BLaER1 (cell line): ENCODE results near the gene ERICH6.

Experiments
- H3K27ac ChIP-seq: shearing (Covaris generic); formaldehyde crosslinking; 2 replicates; pipeline ENCODE4 v1.8.1; 2022
- H3K27me3 ChIP-seq: shearing (Covaris generic); formaldehyde crosslinking; 2 replicates; pipeline ENCODE4 v1.8.1; 2022
- H3K36me3 ChIP-seq: shearing (Covaris generic); formaldehyde crosslinking; 2 replicates; pipeline ENCODE4 v1.8.1; 2022
- H3K4me1 ChIP-seq: shearing (Covaris generic); formaldehyde crosslinking; 2 replicates; pipeline ENCODE4 v1.8.1; 2022
- H3K4me2 ChIP-seq: shearing (Covaris generic); formaldehyde crosslinking; 2 replicates; pipeline ENCODE4 v1.8.1; 2022
- H3K4me3 ChIP-seq: shearing (Covaris generic); formaldehyde crosslinking; 2 replicates; pipeline ENCODE4 v1.8.1; 2022
- H3K9ac ChIP-seq: shearing (Covaris generic); formaldehyde crosslinking; 2 replicates; pipeline ENCODE4 v1.8.1; 2022
- H3K9me3 ChIP-seq: shearing (Covaris generic); formaldehyde crosslinking; 2 replicates; pipeline ENCODE4 v1.8.1; 2022
- H4K20me1 ChIP-seq: shearing (Covaris generic); formaldehyde crosslinking; 2 replicates; pipeline ENCODE4 v1.8.1; 2022
- Cebpa-rat ChIP-seq: shearing (Covaris generic); IDR thresholded peaks from 2 replicates; pipeline ENCODE4 v1.8.1; 2022

The ERICH6 gene

DNA sequence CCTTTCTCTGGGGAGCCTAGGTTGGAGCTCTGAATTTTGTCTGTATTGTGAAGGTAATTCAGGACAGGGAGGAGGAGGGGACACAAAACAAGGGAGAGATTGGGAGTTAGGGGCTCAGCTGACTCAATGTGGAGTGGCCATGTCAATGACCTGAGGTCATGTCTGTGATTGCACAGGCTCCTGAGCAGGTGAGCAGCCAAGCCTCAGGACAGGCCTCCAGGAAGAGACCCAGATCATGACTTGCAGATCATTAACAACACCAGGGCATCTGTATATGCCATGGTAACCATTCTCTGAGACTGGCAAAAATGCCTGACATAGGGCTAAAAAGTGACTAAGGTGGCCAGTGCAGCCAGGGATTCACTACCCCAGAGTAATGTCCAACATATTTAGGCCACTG is 20.9 kb downstream of the ERICH6 start:
- Histone ChIP-seq H3K9me3 (peaks cover 20% of the 10 kb centered on the region), H3K27me3 (no peaks in the 10 kb centered on the region), H3K4me1 (peaks cover 29% of the 10 kb centered on the region), H4K20me1 (no peaks in the 10 kb centered on the region), H3K36me3 (no peaks in the 10 kb centered on the region), H3K27ac (no peak overlapping the region), H3K9ac (no peak overlapping the region), H3K4me3 (no peak overlapping the region), H3K4me2 (peak overlapping the region; percentile 59)
- TF ChIP-seq Cebpa-rat: no peak

GRCh38 chr3:150682279-150682678 is 21.4 kb downstream of the ERICH6 start:
- H4K20me1 ChIP-seq: no peaks in the 10 kb centered on the region
- H3K4me1 ChIP-seq: peaks cover 29% of the 10 kb centered on the region
- no peaks in the 10 kb centered on the region for H3K36me3 ChIP-seq
- no peak overlapping the region for H3K4me3 ChIP-seq
- TF ChIP-seq Cebpa-rat: no peak
- peaks cover 23% of the 10 kb centered on the region for H3K9me3 ChIP-seq
- H3K27ac ChIP-seq: 0 out of 2 replicates have a peak overlapping the region, but pooled peaks have one; percentile 25
- H3K4me2 ChIP-seq: peak overlapping the region; percentile 59
- H3K9ac ChIP-seq: no peak overlapping the region
- no peaks in the 10 kb centered on the region for H3K27me3 ChIP-seq

- Histone ChIP-seq H3K9me3 (peaks cover 34% of the 10 kb centered on the region), H3K27me3 (no peaks in the 10 kb centered on the region), H3K4me3 (peak overlapping the region; percentile 1; the same call in 1 of the 2 replicates), H3K4me1 (peaks cover 29% of the 10 kb centered on the region), H3K36me3 (no peaks in the 10 kb centered on the region), H3K27ac (peak overlapping the region; percentile 56), H3K9ac (no peak overlapping the region), H3K4me2 (peak overlapping the region; percentile 43), H4K20me1 (no peaks in the 10 kb centered on the region)
- no peak for TF ChIP-seq Cebpa-rat
Observed at GRCh38 chr3:150681057-150681456, 22.7 kb downstream of the ERICH6 start.

DNA sequence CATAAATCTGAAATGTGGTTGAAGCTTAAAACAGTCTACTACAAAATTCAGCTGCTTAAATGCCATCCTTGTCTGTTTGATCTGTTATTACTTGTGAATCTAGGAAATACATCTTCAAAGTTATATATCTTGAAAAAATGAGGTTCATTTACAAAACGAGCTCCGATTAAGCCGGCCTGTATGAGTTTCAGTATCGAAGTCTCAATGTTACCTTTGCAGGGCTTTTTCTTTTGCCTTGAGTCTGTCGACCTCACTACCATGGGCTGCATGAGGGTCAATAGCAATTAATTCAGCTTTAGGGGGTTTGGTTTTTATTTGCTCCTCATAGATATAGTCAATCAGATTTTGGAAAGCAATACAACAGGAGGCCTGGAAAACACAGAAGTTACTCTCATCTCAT is 23.2 kb downstream of the ERICH6 start:
- Histone ChIP-seq H3K36me3 (no peaks in the 10 kb centered on the region), H3K4me2 (peak overlapping the region; percentile 43), H3K9me3 (peaks cover 38% of the 10 kb centered on the region), H4K20me1 (no peaks in the 10 kb centered on the region), H3K4me1 (peaks cover 29% of the 10 kb centered on the region), H3K27ac (peak overlapping the region; percentile 56), H3K4me3 (peak overlapping the region; percentile 1; the same call in 1 of the 2 replicates), H3K9ac (no peak overlapping the region), H3K27me3 (no peaks in the 10 kb centered on the region)
- TF ChIP-seq Cebpa-rat: no peak

DNA sequence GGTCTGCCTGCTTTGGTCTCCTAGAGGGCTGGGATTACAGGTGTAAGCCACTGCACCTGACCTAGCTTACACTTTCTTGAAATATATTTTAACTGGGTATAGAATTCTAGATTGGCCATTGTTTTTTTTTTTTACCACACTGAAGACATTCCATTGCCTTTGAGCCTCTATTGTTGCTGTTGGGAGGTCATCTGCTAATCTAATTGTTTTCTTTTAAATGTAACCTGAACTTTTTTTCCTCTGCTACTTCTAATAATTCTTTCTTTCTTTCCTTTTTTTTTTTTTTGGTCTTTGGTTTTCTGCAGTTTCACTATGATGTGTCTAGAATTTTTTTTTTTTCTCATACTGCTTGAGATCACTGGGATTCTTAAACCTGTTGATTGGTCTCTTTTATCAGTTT is 28.1 kb downstream of the ERICH6 start:
- Histone ChIP-seq H4K20me1 (no peaks in the 10 kb centered on the region), H3K4me1 (peaks cover 12% of the 10 kb centered on the region), H3K36me3 (no peaks in the 10 kb centered on the region), H3K27ac (no peak overlapping the region), H3K9ac (no peak overlapping the region), H3K4me3 (no peak overlapping the region), H3K27me3 (no peaks in the 10 kb centered on the region), H3K4me2 (no peak overlapping the region), H3K9me3 (peaks cover 41% of the 10 kb centered on the region)
- no peak for TF ChIP-seq Cebpa-rat

- H3K27me3 ChIP-seq: no peaks in the 10 kb centered on the region
- H3K27ac ChIP-seq: no peak overlapping the region
- H3K4me1 ChIP-seq: peaks cover 6% of the 10 kb centered on the region; the same call in 1 of the 2 replicates
- TF ChIP-seq Cebpa-rat: no peak
- H3K4me3 ChIP-seq: no peak overlapping the region
- no peak overlapping the region for H3K4me2 ChIP-seq
- no peaks in the 10 kb centered on the region for H3K36me3 ChIP-seq
- H3K9ac ChIP-seq: no peak overlapping the region
- no peaks in the 10 kb centered on the region for H4K20me1 ChIP-seq
- H3K9me3 ChIP-seq: peaks cover 30% of the 10 kb centered on the region
Observed at GRCh38 chr3:150673966-150674365, 29.8 kb downstream of the ERICH6 start.

GRCh38 chr3:150666167-150666566 is 37.6 kb downstream of the ERICH6 start:
- H3K27ac ChIP-seq: no peak overlapping the region

DNA sequence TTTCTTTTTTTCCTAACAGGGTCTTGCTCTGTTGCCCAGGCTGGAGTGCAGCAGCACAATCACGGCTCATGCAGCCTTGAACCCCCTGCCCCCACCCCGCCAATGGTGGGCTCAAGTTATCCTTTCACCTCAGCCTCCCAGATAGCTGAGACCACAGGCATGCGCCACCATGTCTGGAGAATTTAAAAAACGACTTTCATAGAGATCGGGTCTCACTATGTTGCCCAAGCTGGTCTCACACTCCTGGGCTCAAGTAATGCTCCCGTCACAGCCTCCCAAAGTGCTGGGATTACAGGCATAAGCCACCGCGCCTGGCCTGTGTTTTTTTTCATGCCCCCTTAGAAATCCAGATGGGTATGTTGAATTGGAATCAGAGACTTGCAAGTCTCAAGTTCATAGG is 40.3 kb downstream of the ERICH6 start:
- no peak overlapping the region for H3K4me3 ChIP-seq
- H3K9me3 ChIP-seq: no peaks in the 10 kb centered on the region
- H3K36me3 ChIP-seq: no peaks in the 10 kb centered on the region
- no peak overlapping the region for H3K4me2 ChIP-seq
- no peaks in the 10 kb centered on the region for H3K27me3 ChIP-seq
- no peaks in the 10 kb centered on the region for H4K20me1 ChIP-seq
- H3K4me1 ChIP-seq: no peaks in the 10 kb centered on the region; the same call in 1 of the 2 replicates
- no peak for TF ChIP-seq Cebpa-rat
- H3K9ac ChIP-seq: no peak overlapping the region
- no peak overlapping the region for H3K27ac ChIP-seq

More at GRCh38 chr3:150666167-150666566, 37.6 kb downstream of the ERICH6 start:
- H3K4me1 ChIP-seq: no peaks in the 10 kb centered on the region; the same call in 1 of the 2 replicates
- no peak overlapping the region for H3K4me3 ChIP-seq
- no peaks in the 10 kb centered on the region for H4K20me1 ChIP-seq
- H3K27me3 ChIP-seq: no peaks in the 10 kb centered on the region
- no peaks in the 10 kb centered on the region for H3K36me3 ChIP-seq
- no peak overlapping the region for H3K4me2 ChIP-seq
- no peaks in the 10 kb centered on the region for H3K9me3 ChIP-seq
- no peak for TF ChIP-seq Cebpa-rat
- H3K9ac ChIP-seq: no peak overlapping the region

GRCh38 chr3:150662410-150663200 is 41.1 kb downstream of the ERICH6 start:
- no peak for TF ChIP-seq Cebpa-rat
- H3K27ac ChIP-seq: no peak overlapping the region
- H3K4me2 ChIP-seq: no peak overlapping the region

DNA sequence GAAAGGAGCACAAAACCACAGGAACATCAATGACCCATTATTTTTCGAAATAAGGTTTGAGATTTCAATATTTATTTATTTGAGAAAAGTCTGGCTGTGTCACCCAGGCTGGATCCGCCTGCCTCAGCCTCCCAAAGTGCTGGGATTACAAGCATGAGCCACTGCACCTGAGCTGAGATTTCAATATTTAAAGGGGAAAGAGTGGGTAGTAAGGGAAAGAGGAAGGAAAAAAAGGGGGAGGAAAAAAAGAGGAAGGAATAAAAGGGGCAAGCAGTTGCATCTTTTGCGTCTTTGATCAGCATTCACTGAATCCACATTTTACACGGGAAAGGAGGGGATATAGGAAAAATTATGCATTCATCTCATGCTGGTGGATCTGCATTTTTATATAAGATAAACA is 47.4 kb downstream of the ERICH6 start:
- Histone ChIP-seq H3K27me3 (no peaks in the 10 kb centered on the region), H3K9ac (no peak overlapping the region), H3K27ac (no peak overlapping the region), H3K4me3 (no peak overlapping the region), H3K4me1 (no peaks in the 10 kb centered on the region), H3K36me3 (no peaks in the 10 kb centered on the region), H3K9me3 (no peaks in the 10 kb centered on the region), H4K20me1 (no peaks in the 10 kb centered on the region), H3K4me2 (no peak overlapping the region)
- no peak for TF ChIP-seq Cebpa-rat

More at GRCh38 chr3:150662410-150663200, 41.1 kb downstream of the ERICH6 start:
- H3K36me3 ChIP-seq: no peaks in the 10 kb centered on the region
- no peaks in the 10 kb centered on the region; the same call in 1 of the 2 replicates for H3K4me1 ChIP-seq
- H3K27me3 ChIP-seq: no peaks in the 10 kb centered on the region
- H3K9ac ChIP-seq: no peak overlapping the region
- no peaks in the 10 kb centered on the region for H4K20me1 ChIP-seq
- H3K9me3 ChIP-seq: no peaks in the 10 kb centered on the region
- no peak overlapping the region for H3K4me3 ChIP-seq
